ENCODE results near the gene ARHGEF33.

Gene ARHGEF33

DNA sequence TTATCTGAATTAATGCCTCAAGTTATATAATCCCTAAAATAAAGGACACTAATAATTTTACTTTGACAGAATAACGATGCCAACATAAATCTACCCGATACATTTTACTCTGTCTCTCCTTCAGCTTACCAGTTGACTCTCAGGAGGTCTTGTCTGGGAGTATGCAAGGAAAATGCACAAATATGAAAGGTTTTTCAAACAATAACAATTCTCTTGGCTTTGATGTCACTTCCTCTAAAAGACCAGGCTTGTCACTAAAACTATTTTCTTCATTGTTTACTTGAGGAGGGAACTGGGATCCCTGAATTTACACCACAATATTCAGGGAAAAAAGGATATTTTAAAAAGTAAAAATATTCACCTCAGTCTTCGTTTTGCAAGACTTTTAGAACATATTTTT, 134.0 kb downstream of the ARHGEF33 start:
- no peak for DNase-seq

GRCh38 chr2:39024833-39025232, 135.2 kb downstream of the ARHGEF33 start:
- no peak for DNase-seq

Data from femur (tissue), 1 donor.